ENCODE measurements around the gene NUDT16L1. TPM values are rescaled to one million over a fixed set of nuclear protein-coding genes. Genes with fewer than 3 reads are reported as not detected.

Gene NUDT16L1
- polyA plus RNA-seq, 1 of the 3 experiments (the other 2 are of a cell fraction): 45.8 TPM

DNA sequence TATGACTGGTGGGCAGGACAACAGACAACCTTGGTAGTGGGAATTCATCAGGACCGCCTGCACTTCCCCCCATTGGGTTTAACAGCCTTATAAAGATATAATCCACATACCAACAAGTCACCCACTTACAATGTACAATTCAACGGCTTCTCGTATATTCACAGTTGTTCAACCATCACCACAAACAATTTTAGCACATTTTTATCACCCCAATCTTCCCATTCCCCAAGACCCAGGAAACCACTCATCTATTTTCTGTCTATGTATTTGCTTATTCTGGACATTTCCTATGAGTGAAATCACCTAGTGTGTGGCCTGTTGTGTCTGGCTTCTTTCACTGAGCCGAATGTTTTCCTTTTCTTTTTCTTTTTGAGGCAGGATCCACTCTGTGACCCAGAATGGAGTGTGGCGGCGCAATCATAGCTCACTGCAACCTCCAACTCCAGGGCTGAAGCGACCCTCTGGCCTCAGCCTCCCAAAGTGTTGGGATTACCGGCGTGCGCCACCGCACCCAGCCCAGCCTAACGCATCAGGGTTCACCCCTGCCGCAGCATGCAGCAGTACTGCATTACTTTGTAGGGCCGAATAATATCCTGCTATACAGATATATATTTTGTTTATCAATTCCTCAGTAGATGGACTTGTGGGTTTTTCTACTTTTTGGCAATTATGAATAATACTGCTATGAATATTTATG is 29.9 kb downstream of the NUDT16L1 start:
- H3K9ac ChIP-seq: no peak overlapping the region
- H4K20me1 ChIP-seq (ENCODE audit: insufficient read depth): no peaks in the 10 kb centered on the region
- CTCF ChIA-PET: no interaction called here
- no peak overlapping the region for H3K4me2 ChIP-seq
- H3K79me2 ChIP-seq (ENCODE audit: insufficient read depth): peaks cover 12% of the 10 kb centered on the region; the same call in 1 of the 2 replicates
- H3K27me3 ChIP-seq (ENCODE audit: insufficient read depth): no peaks in the 10 kb centered on the region
- H3K4me3 ChIP-seq (ENCODE audit: low read depth in 2 of 2, low read length in 1 of 2): no peak overlapping the region
- POLR2A ChIA-PET: no interaction called here
- peaks cover 18 to 41% of the 10 kb centered on the region in 2 experiments for H3K36me3 ChIP-seq (replicated peaks in 1 of 2; ENCODE audit: control insufficient read depth in 1 of 2, insufficient read depth in 2 of 2, low read length in 1 of 2)
- no peak overlapping the region for H2AFZ ChIP-seq (ENCODE audit: low read depth)
- no peaks in the 10 kb centered on the region for H3F3A ChIP-seq (replicated peaks; ENCODE audit: insufficient read depth)
- WGBS (ENCODE audit: low lambda C conversion rate): 96% methylated on average over 14 of the region's 14 CpGs
- TF ChIP-seq FOSL2 (IDR thresholded peaks at IDR 0.05; ENCODE audit: borderline replicate concordance, low read depth): no peak
- TF ChIP-seq, protein P1, sequence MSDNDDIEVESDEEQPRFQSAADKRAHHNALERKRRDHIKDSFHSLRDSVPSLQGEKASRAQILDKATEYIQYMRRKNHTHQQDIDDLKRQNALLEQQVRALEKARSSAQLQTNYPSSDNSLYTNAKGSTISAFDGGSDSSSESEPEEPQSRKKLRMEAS (IDR thresholded peaks at IDR 0.05; ENCODE audit: low read depth): no peak
- TF ChIP-seq MXI1 (IDR thresholded peaks at IDR 0.05; ENCODE audit: low read depth, low read length): no peak
- no peak for TF ChIP-seq RAD21 (IDR thresholded peaks at IDR 0.05; ENCODE audit: low read length)
- TF ChIP-seq RFX5 (IDR thresholded peaks at IDR 0.05; ENCODE audit: low read length): no peak
- TF ChIP-seq EP300 (IDR thresholded peaks at IDR 0.05; ENCODE audit: borderline replicate concordance in 1 of 2, low read depth in 1 of 2, low read length in 1 of 2): no peak
- no peak for TF ChIP-seq TCF12 (IDR thresholded peaks at IDR 0.05)
- no peak for TF ChIP-seq POLR2AphosphoS5 (IDR thresholded peaks at IDR 0.05; ENCODE audit: low read depth, low read length)
- TF ChIP-seq TAF1 (IDR thresholded peaks at IDR 0.05; ENCODE audit: borderline replicate concordance, low read depth, low read length): no peak
- no peak overlapping the region for H3K27ac ChIP-seq (ENCODE audit: low read depth in 2 of 2, low read length in 1 of 2)
- H3K9me2 ChIP-seq: no peaks in the 10 kb centered on the region
- no peaks in the 10 kb centered on the region for H3K9me3 ChIP-seq
- H3K4me1 ChIP-seq (ENCODE audit: control insufficient read depth in 1 of 2, insufficient read depth in 2 of 2, low read depth in 1 of 2, low read length in 1 of 2): no peaks in the 10 kb centered on the region
- DNase-seq: no peak

- Histone ChIP-seq H3K79me2 (ENCODE audit: insufficient read depth) (peaks cover 24% of the 10 kb centered on the region), H3K9ac (no peak overlapping the region), H3K4me1 (ENCODE audit: control insufficient read depth in 1 of 2, insufficient read depth in 2 of 2, low read depth in 1 of 2, low read length in 1 of 2) (no peaks in the 10 kb centered on the region), H3K4me2 (no peak overlapping the region), H3K9me2 (no peaks in the 10 kb centered on the region), H3K36me3 (replicated peaks in 1 of 2; ENCODE audit: control insufficient read depth in 1 of 2, insufficient read depth in 2 of 2, low read length in 1 of 2) (peaks cover 14 to 50% of the 10 kb centered on the region in 2 experiments), H4K20me1 (ENCODE audit: insufficient read depth) (no peaks in the 10 kb centered on the region), H3K4me3 (ENCODE audit: low read depth in 2 of 2, low read length in 1 of 2) (no peak overlapping the region), H3F3A (replicated peaks; ENCODE audit: insufficient read depth) (no peaks in the 10 kb centered on the region), H3K27ac (ENCODE audit: low read depth in 2 of 2, low read length in 1 of 2) (no peak overlapping the region), H2AFZ (ENCODE audit: low read depth) (no peak overlapping the region), H3K27me3 (ENCODE audit: insufficient read depth) (no peaks in the 10 kb centered on the region), H3K9me3 (no peaks in the 10 kb centered on the region)
- ChIA-PET CTCF (interaction anchor here (1.2 kb wide), 1 partner anchor 231 kb away, joined by 4 read pairs; no protein-coding TSS in a partner anchor), POLR2A (no interaction called here)
- no peak for DNase-seq
- 92% methylated on average over 11 of the region's 11 CpGs for WGBS (ENCODE audit: low lambda C conversion rate)
- TF ChIP-seq MEF2A (IDR thresholded peaks at IDR 0.05; ENCODE audit: borderline replicate concordance, low read depth): no peak
- no peak for TF ChIP-seq FOXJ3 (CRISPR knock-in tag; IDR thresholded peaks at IDR 0.05)
- no peak for TF ChIP-seq TCF12 (IDR thresholded peaks at IDR 0.05)
- TF ChIP-seq GATA2 (CRISPR knock-in tag; IDR thresholded peaks at IDR 0.05): no peak
- TF ChIP-seq, protein P2, sequence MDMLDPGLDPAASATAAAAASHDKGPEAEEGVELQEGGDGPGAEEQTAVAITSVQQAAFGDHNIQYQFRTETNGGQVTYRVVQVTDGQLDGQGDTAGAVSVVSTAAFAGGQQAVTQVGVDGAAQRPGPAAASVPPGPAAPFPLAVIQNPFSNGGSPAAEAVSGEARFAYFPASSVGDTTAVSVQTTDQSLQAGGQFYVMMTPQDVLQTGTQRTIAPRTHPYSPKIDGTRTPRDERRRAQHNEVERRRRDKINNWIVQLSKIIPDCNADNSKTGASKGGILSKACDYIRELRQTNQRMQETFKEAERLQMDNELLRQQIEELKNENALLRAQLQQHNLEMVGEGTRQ (IDR thresholded peaks at IDR 0.05; ENCODE audit: borderline replicate concordance, low read depth, low read length): no peak
- TF ChIP-seq, protein P3, sequence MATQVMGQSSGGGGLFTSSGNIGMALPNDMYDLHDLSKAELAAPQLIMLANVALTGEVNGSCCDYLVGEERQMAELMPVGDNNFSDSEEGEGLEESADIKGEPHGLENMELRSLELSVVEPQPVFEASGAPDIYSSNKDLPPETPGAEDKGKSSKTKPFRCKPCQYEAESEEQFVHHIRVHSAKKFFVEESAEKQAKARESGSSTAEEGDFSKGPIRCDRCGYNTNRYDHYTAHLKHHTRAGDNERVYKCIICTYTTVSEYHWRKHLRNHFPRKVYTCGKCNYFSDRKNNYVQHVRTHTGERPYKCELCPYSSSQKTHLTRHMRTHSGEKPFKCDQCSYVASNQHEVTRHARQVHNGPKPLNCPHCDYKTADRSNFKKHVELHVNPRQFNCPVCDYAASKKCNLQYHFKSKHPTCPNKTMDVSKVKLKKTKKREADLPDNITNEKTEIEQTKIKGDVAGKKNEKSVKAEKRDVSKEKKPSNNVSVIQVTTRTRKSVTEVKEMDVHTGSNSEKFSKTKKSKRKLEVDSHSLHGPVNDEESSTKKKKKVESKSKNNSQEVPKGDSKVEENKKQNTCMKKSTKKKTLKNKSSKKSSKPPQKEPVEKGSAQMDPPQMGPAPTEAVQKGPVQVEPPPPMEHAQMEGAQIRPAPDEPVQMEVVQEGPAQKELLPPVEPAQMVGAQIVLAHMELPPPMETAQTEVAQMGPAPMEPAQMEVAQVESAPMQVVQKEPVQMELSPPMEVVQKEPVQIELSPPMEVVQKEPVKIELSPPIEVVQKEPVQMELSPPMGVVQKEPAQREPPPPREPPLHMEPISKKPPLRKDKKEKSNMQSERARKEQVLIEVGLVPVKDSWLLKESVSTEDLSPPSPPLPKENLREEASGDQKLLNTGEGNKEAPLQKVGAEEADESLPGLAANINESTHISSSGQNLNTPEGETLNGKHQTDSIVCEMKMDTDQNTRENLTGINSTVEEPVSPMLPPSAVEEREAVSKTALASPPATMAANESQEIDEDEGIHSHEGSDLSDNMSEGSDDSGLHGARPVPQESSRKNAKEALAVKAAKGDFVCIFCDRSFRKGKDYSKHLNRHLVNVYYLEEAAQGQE (IDR thresholded peaks at IDR 0.05; ENCODE audit: low read depth, low read length): no peak
- TF ChIP-seq RCOR1 (IDR thresholded peaks at IDR 0.05; ENCODE audit: low read length): no peak
- no peak for TF ChIP-seq TEAD4 (IDR thresholded peaks at IDR 0.05; ENCODE audit: borderline replicate concordance, insufficient read depth)
- no peak for TF ChIP-seq CTCF (IDR thresholded peaks at IDR 0.05)
- no peak for TF ChIP-seq MXI1 (IDR thresholded peaks at IDR 0.05; ENCODE audit: low read depth, low read length)
- no peak for TF ChIP-seq SMC3 (IDR thresholded peaks at IDR 0.05; ENCODE audit: low read depth, low read length)
- no peak for TF ChIP-seq PBX3 (IDR thresholded peaks at IDR 0.05)
Observed at GRCh38 chr16:4724661-4725270, 31.4 kb downstream of the NUDT16L1 start.
